ENCODE measurements around the gene AARSD1. TPM values are rescaled to one million over a fixed set of nuclear protein-coding genes. Genes with fewer than 3 reads are reported as not detected.
A peak's percentile ranks its signal among the peaks of the same experiment; 100 is the strongest.
"Not testable (repeated sequence)": the region's sequence is repeated elsewhere in the genome, so short reads cannot be mapped to it uniquely, and the experiment has no call there.

AARSD1 gene
- total and polyA plus RNA-seq, 7 donors, result 14.6 to 41.5 (median 22.9) TPM

DNA sequence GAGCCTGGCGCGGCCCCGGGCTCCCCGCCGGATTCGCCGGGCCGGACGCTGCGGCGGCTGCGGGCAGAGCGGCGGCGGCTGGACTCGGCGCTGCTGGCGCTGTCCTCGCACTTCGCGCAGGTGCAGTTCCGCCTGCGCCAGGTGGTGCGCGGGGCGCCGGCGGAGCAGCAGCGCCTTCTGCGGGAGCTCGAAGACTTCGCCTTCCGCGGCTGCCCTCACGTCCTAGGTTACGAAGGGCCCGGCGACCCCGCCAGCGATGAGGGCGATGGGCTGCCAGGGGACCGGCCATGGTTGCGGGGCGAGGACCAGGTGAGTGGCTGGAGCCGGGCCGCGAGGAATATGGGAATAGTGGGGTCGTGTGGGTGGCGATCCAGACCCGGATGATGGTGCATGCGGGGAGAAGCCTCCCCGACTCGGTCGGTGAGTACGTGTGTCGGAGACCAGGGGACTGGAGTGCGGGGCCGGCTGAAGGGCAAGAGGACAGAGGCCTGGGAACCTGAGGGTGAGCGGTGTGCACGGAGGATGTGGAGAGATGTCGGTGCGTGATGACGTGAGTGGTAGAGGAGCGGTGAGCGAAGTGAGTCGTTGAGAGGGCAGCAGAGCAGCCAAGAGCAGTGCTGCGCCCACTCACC lies 16.6 kb upstream of the AARSD1 start:
- peak overlapping the region; percentile 84 to 88 (median 86) for H3K27ac ChIP-seq
- peaks cover 0 to 11% (median 0%) of the 10 kb centered on the region in 4 donors for H3K36me3 ChIP-seq
- H3K27me3 ChIP-seq, result no peaks in the 10 kb centered on the region
- peak overlapping the region; percentile 73 to 96 (median 86) for H3K4me3 ChIP-seq
- DNase-seq, result peak; percentile 75
- WGBS, 2 donors, result 0 to 1% methylated on average over 67 of the region's 67 CpGs
- TF ChIP-seq POLR2A (IDR thresholded peaks at IDR 0.05), result no peak
- no peak for TF ChIP-seq CTCF (IDR thresholded peaks at IDR 0.05)
- TF ChIP-seq EP300 (IDR thresholded peaks at IDR 0.05), result no peak
- TF ChIP-seq POLR2AphosphoS5 (IDR thresholded peaks at IDR 0.05), result no peak
- intact Hi-C loops (cut with DNase I), result loop anchor here (2.0 kb wide), 1 partner anchor 18 kb away; the partner anchor contains the start of gene RPL27
- H3K9me3 ChIP-seq, result no peaks in the 10 kb centered on the region
- H3K4me1 ChIP-seq, result peaks cover 0 to 32% (median 22%) of the 10 kb centered on the region in 4 donors

GRCh38 chr17:42980274-42980765 lies 16.1 kb upstream of the AARSD1 start, which contains the start of gene RUNDC1:
RUNDC1 (plus strand) TSS chr17:42980565; CDS start chr17:42980577, 12 bp downstream.
- H3K9me3 ChIP-seq, result no peaks in the 10 kb centered on the region
- H3K36me3 ChIP-seq, result peaks cover 0 to 6% (median 0%) of the 10 kb centered on the region in 4 donors
- peak within 1 kb of the TSS; percentile 73 to 96 (median 86) for H3K4me3 ChIP-seq
- H3K4me1 ChIP-seq, result peaks cover 0 to 32% (median 22%) of the 10 kb centered on the region in 4 donors
- TF ChIP-seq CTCF (IDR thresholded peaks at IDR 0.05), result no peak
- TF ChIP-seq POLR2A (IDR thresholded peaks at IDR 0.05), result peak; percentile 45 to 56
- TF ChIP-seq POLR2AphosphoS5 (IDR thresholded peaks at IDR 0.05), result peak; percentile 74 to 89 (median 84)
- H3K27me3 ChIP-seq, result no peaks in the 10 kb centered on the region
- peak within 1 kb of the TSS; percentile 84 to 88 (median 86) for H3K27ac ChIP-seq
- 0 to 1% methylated on average over 39 of the region's 39 CpGs for WGBS, 2 donors
- intact Hi-C loops (cut with DNase I), result loop anchor here (2.0 kb wide), 1 partner anchor 18 kb away; the partner anchor contains the start of gene RPL27
- DNase-seq, result peak; percentile 95

DNA sequence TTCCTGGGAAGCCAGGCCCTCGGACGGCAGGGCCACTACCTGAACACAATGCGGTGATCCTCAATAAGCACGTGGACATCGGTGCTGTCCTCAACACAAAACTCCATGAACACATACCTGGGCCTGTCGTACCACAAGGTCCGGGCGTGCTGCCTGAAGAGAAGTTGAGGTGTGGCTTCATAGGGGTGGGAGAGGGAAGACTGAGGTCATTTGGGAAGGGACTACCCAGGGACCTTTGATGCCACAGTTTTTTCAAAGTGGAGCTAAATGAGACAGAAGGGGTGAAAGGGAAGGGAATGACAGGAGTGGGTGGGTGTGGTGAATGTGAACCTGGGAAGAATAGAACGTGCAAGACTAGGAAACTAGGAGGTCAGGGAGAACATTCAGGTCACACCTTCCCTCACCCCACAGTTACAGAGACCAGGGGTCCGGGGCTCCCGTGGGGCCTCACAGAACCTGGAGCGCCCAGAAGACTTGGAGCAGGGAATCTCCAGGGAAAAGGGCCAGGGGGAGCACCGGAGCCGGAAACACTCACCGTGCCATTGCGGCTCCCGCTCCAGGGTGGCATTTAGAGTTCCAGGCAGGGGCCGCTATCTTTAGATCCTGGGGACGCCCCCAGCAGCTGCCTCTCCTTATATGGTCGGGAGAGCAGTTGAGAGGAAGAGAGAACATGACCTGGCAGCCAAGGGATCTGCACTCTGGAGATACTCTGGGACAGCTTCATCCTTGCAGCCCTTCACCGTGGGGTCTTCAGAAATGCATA lies 15.4 kb upstream of the AARSD1 start, which contains the start of gene PTGES3L:
TSS of gene PTGES3L (minus strand) at position 570 of the 763 bp plus-strand sequence. CDS start at position 543, 27 bp downstream.
- Histone ChIP-seq H3K27me3 (no peaks in the 10 kb centered on the region), H3K9me3 (no peaks in the 10 kb centered on the region), H3K4me3 (peak within 1 kb of the TSS; percentile 73 to 96 (median 86)), H3K4me1 (peaks cover 0 to 32% (median 22%) of the 10 kb centered on the region in 4 donors), H3K36me3 (no peaks in the 10 kb centered on the region), H3K27ac (peak within 1 kb of the TSS; percentile 84 to 88 (median 86))
- WGBS, 2 donors, result 13 to 34% methylated on average over 21 of the region's 21 CpGs
- intact Hi-C loops (cut with DNase I), result loop anchor here (2.0 kb wide), 1 partner anchor 19 kb away; the partner anchor contains the start of gene RPL27
- TF ChIP-seq POLR2AphosphoS5 (IDR thresholded peaks at IDR 0.05) (peak in 1 of 4 donors; percentile 57), CTCF (IDR thresholded peaks at IDR 0.05) (no peak), POLR2A (IDR thresholded peaks at IDR 0.05) (no peak)
- DNase-seq, result peak; percentile 82

DNA sequence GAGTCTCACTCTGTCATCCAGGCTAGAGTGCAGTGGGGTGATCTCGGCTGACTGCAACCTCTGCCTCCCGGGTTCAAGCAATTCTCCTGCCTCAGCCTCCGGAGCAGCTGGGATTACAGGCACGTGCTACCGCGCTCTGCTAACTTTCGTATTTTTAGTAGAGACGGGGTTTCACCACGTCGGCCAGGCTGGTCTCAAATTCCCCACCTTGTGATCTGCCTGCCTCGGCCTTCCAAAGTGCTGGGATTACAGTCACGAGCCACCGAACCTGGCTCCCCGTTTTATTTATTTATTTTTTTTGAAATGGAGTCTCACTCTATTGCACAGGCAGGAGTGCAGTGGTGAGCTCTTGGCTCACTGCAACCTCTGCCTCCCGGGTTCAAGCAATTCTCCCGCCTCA lies 11.4 kb upstream of the AARSD1 start:
- H3K4me3 ChIP-seq; intact Hi-C loops (cut with DNase I); H3K9me3 ChIP-seq; H3K36me3 ChIP-seq; H3K27me3 ChIP-seq; H3K27ac ChIP-seq; DNase-seq: not testable (repeated sequence)
- peaks cover 0 to 15% (median 9%) of the 10 kb centered on the region in 4 donors for H3K4me1 ChIP-seq
- 90 to 96% methylated on average over 16 of the region's 16 CpGs for WGBS, 2 donors

DNA sequence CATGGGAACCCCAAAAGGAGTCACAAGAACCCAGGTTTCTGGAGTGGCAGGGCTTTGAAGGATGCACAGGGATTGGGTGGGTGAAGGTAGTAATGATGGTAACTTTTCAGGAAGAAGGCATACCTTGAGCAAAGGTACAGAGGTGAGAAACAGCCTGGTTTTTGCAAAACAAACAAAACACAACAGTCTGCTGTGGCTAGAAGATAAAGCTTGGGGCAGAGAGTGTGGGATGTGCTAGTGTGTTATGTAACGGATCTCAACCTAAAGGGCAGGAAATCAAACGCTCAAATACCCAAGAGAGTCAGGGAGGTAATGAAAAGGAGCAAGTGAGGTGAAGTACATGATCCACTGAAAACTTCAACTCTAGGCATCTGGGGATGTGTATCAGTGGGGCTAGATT lies 11.0 kb upstream of the AARSD1 start:
- TF ChIP-seq EP300 (IDR thresholded peaks at IDR 0.05) (no peak), POLR2A (IDR thresholded peaks at IDR 0.05) (no peak), CTCF (IDR thresholded peaks at IDR 0.05) (no peak), POLR2AphosphoS5 (IDR thresholded peaks at IDR 0.05) (no peak)
- intact Hi-C loops (cut with DNase I), result no loop called here
- H3K27me3 ChIP-seq, result no peaks in the 10 kb centered on the region
- H3K9me3 ChIP-seq, result no peaks in the 10 kb centered on the region
- DNase-seq, result no peak
- no peak overlapping the region for H3K27ac ChIP-seq
- peaks cover 0 to 15% (median 9%) of the 10 kb centered on the region in 4 donors for H3K4me1 ChIP-seq
- no peak overlapping the region for H3K4me3 ChIP-seq
- WGBS, 2 donors, result 54% methylated on average over 2 of the region's 2 CpGs
- no peaks in the 10 kb centered on the region for H3K36me3 ChIP-seq

GRCh38 chr17:42973323-42973722 lies 9.1 kb upstream of the AARSD1 start:
- DNase-seq; intact Hi-C loops (cut with DNase I); H3K27me3 ChIP-seq; H3K4me1 ChIP-seq; H3K36me3 ChIP-seq; H3K4me3 ChIP-seq; H3K9me3 ChIP-seq; H3K27ac ChIP-seq: not testable (repeated sequence)
- WGBS, 2 donors, result 85 to 86% methylated on average over 12 to 13 of the region's 18 CpGs
